ENCODE measurements around the gene OPA1. TPM values are rescaled to one million over a fixed set of nuclear protein-coding genes. Genes with fewer than 3 reads are reported as not detected.
"Not testable (repeated sequence)": the region's sequence is repeated elsewhere in the genome, so short reads cannot be mapped to it uniquely, and the experiment has no call there.

OPA1 gene
- total RNA-seq, 4 donors from 2014 or later: 33.0 to 57.4 (median 39.4) TPM

GRCh38 chr3:193599393-193599792 lies 6.4 kb downstream of the OPA1 start:
- DNase-seq (ENCODE audit: low spot score in 2 of 2): no peak
- intact Hi-C loops (cut with DNase I; ENCODE audit: low total_unique reads): no loop called here
- H3K4me3 ChIP-seq (ENCODE audit: low read depth, poor library complexity, severe bottlenecking): no peak overlapping the region
- no peak for TF ChIP-seq POLR2A (IDR thresholded peaks at IDR 0.05)
- TF ChIP-seq, protein P1, sequence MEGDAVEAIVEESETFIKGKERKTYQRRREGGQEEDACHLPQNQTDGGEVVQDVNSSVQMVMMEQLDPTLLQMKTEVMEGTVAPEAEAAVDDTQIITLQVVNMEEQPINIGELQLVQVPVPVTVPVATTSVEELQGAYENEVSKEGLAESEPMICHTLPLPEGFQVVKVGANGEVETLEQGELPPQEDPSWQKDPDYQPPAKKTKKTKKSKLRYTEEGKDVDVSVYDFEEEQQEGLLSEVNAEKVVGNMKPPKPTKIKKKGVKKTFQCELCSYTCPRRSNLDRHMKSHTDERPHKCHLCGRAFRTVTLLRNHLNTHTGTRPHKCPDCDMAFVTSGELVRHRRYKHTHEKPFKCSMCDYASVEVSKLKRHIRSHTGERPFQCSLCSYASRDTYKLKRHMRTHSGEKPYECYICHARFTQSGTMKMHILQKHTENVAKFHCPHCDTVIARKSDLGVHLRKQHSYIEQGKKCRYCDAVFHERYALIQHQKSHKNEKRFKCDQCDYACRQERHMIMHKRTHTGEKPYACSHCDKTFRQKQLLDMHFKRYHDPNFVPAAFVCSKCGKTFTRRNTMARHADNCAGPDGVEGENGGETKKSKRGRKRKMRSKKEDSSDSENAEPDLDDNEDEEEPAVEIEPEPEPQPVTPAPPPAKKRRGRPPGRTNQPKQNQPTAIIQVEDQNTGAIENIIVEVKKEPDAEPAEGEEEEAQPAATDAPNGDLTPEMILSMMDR (IDR thresholded peaks at IDR 0.05): no peak
- 87 to 97% methylated on average over 1 of the region's 1 CpG for WGBS, 2 donors

DNA sequence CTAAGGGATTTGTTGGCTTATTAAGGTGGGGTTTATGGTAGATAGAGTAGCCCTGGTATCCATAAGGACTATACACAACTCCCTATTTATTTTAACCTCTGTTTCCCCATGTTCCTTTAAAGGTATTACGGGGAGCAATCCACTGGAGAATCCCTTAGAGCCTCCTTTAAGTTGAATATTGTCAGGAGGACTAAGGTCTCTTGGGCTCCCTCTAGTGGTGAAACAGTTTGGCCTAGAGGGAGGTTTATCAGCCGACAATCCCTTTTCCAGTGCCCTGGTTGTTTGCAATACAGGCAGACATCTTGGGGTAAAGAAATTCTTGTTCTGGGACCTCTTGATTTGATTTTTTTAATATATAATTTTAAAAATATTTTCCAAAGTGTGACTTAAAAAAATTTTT lies 12.9 kb downstream of the OPA1 start:
- peak in 1 of 2 donors; percentile 44 for DNase-seq (ENCODE audit: low spot score in 2 of 2)
- 46 to 73% methylated on average over 2 of the region's 2 CpGs for WGBS, 2 donors
- intact Hi-C loops (cut with DNase I; ENCODE audit: low total_unique reads): no loop called here
- TF ChIP-seq, protein P1 (IDR thresholded peaks at IDR 0.05): peak in 1 of 3 donors; percentile 44
- no peak for TF ChIP-seq POLR2A (IDR thresholded peaks at IDR 0.05)
- H3K4me3 ChIP-seq (ENCODE audit: low read depth, poor library complexity, severe bottlenecking): no peak overlapping the region

- H3K4me3 ChIP-seq (ENCODE audit: low read depth, poor library complexity, severe bottlenecking); DNase-seq (ENCODE audit: low spot score in 2 of 2); intact Hi-C loops (cut with DNase I; ENCODE audit: low total_unique reads): not testable (repeated sequence)
Measured at GRCh38 chr3:193606892-193607291, 13.9 kb downstream of the OPA1 start.

DNA sequence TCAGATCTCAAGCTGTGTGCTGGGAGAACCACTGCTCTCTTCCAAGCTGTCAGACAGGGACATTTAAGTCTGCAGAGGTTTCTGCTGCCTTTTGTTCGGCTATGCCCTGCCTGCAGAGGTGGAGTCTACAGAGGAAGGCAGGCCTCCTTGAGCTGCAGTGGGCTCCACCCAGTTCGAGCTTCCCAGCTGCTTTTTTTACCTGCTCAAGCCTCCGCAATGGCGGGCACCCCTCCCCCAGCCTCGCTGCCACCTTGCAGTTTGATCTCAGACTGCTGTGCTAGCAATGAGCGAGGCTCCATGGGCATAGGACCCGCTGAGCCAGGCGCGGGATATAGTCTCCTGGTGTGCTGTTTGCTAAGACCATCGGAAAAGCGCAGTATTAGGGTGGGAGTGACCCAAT lies 17.5 kb downstream of the OPA1 start:
- WGBS, 2 donors: 98 to 100% methylated on average over 11 of the region's 11 CpGs
- H3K4me3 ChIP-seq (ENCODE audit: low read depth, poor library complexity, severe bottlenecking); DNase-seq (ENCODE audit: low spot score in 2 of 2); intact Hi-C loops (cut with DNase I; ENCODE audit: low total_unique reads): not testable (repeated sequence)

DNA sequence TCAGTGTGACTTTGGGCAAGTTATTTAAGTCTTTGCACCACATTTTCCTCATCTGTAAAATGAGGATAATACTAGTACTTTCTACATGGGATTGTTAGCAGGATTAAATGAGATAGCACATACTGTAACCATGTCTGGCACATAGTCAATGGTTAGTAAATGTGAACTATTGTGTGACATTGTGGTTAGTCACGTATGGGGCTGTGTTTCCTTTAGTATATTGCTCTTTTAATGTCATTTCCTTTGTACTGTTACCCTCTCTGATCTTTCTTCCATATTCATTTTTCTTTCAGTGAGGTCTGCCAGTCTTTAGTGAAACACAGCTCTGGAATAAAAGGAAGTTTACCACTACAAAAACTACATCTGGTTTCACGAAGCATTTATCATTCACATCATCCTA lies 21.4 kb downstream of the OPA1 start:
- 77 to 86% methylated on average over 2 of the region's 2 CpGs for WGBS, 2 donors
- TF ChIP-seq, protein P1 (IDR thresholded peaks at IDR 0.05): no peak
- TF ChIP-seq POLR2A (IDR thresholded peaks at IDR 0.05): no peak
- H3K4me3 ChIP-seq (ENCODE audit: low read depth, poor library complexity, severe bottlenecking): no peak overlapping the region
- intact Hi-C loops (cut with DNase I; ENCODE audit: low total_unique reads): no loop called here
- no peak for DNase-seq (ENCODE audit: low spot score in 2 of 2)

GRCh38 chr3:193617628-193618027 lies 24.6 kb downstream of the OPA1 start:
- TF ChIP-seq, protein P1 (IDR thresholded peaks at IDR 0.05): no peak
- TF ChIP-seq POLR2A (IDR thresholded peaks at IDR 0.05): no peak
- intact Hi-C loops (cut with DNase I; ENCODE audit: low total_unique reads): no loop called here
- no peak overlapping the region for H3K4me3 ChIP-seq (ENCODE audit: low read depth, poor library complexity, severe bottlenecking)
- DNase-seq (ENCODE audit: low spot score in 2 of 2): no peak
- 100% methylated on average over 1 of the region's 1 CpG for WGBS, 2 donors

DNA sequence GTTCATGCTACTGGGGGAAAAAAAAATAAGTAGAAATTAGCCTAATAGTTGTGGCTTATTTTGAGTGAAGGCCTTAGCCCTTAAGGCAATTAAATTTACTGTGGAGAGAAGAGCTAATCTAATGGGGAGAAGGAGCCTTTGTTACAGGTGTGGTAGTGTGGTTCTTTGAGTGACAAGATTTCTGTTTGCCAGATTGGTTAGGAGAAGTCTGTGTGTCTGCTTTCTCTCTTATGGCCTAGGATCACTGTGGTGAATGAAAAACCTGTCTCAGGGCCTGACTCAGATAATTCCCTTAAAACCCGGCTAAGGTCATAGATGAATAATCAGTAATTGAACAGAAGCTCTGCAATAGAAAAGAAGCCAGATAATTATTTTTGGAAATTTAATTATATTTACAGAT lies 27.0 kb downstream of the OPA1 start:
- no peak overlapping the region for H3K4me3 ChIP-seq (ENCODE audit: low read depth, poor library complexity, severe bottlenecking)
- no peak for DNase-seq (ENCODE audit: low spot score in 2 of 2)
- WGBS, 2 donors: 82 to 86% methylated on average over 1 of the region's 1 CpG
- intact Hi-C loops (cut with DNase I; ENCODE audit: low total_unique reads): no loop called here
- TF ChIP-seq, protein P1 (IDR thresholded peaks at IDR 0.05): no peak
- TF ChIP-seq POLR2A (IDR thresholded peaks at IDR 0.05): no peak
